Measurements from ENCODE around the gene STIL.
"Not testable (repeated sequence)": the region's sequence is repeated elsewhere in the genome, so short reads cannot be mapped to it uniquely, and the experiment has no call there.

Gene STIL

DNA sequence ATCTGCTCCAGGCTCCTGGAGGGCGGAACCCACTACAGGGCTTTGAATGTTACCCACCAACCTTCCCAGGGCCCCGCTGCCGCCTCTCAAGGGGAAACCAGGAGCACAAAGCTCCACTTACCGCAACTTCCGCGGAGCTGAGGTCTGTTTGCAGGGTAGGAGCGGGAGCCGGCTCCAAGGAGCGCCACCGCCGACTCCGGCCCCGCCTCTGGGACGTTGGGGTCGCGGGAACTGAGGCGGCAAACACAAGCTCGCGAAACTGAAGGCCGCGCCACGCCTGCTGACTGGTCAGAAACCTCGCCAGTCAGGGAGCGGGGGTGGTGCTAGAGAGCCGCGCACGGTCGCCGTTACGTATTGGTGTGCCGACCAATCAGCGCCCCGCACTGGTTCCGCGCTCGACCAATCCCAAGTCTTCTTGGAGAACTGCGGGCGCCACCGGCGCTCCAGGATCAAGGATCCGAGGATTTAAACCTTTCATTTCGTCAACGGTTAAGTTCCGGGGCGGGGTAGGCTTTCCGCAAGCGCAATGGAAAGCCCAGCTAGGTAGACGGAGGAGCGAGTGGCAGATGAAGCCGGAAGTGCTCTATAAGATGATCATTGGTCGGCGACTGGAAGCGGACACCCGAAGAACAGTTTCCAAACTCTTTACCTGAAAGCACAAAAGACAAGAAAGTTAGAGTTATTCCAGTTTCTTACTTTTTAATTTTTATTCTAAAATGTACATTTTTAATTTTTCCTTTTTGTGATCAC, at the start of gene STIL:
Gene STIL (minus strand): TSS at position 233 of the 750 bp plus-strand sequence. CDS start 3,828 bp downstream, outside the sequence.
- peak; percentile 88 to 99 (median 97) for DNase-seq

DNA sequence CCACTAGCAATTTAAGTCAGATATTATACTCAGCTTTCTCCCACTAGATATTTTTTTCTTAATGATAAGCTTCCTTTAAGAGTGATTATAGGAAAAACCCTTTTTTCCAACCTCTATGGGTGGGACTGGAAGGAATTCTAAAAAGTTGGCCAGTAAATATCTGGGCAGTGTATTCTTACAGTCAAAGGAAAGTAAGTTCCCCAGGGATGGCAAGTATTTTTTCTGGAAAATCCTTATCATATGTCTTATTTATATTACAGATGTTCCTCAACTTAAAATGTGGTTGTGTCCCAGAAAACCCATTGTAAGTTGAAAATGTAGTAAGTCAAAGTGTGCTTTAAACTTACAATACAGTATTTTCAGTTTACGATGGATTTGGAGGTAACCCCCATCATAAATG, 48.9 kb upstream of the STIL start:
- DNase-seq = no peak

DNA sequence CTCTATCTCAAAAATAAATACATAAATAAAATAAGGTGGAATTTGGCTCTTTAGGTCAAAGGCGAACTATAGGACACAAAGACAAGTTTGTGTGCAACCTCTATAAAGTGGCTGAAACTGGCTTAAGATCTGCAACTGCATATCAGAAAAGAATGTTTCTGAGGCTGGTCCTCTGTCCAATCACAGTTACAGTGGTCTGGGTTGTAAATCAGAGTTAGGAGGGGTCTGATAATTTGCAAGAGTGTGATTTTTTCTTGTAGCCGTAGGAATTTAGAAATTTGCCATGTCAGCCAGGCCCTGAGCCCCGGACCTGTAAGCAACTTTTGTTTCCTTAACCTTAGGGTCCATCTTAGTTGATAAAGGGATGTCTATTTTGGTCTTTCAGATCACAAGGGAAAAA, 47.4 kb upstream of the STIL start:
- DNase-seq = no peak

DNA sequence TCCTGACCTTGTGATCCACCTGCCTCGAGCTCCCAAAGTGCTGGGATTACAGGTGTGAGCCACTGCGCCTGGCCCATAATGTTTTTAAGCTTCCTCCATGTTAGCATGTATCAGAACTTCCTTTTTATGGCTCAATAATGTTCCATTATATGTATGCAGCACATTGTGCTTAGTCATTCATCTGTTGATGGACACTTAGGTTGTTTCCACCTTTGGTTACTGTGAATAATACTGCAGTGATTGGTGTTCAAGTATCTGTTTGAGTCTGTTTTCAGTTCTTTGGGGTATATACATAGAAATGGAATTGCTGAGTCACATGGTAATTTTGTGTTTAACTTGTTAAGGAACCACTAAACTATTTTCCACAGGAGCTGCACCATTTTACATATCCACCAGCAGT, 37.4 kb upstream of the STIL start:
- DNase-seq = no peak

DNA sequence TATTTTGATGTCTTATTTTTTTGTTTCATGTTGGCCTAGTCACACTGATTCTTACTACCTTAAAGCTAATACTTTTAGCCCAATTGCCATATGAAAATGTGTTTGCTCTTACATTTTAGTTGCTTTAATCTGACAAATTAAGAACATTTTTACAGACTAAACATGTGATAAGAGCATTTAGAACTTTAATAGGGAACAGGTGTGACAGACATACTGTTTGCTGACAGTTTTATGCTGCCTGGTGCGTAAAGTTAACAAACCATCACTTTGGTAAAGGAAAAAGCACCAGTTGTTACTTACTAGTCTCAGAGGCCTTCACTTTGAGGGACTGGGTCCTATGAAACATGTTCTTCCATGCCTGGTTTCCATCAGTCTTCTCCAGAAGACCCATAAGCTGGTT, 34.3 kb upstream of the STIL start:
- DNase-seq = no peak

DNA sequence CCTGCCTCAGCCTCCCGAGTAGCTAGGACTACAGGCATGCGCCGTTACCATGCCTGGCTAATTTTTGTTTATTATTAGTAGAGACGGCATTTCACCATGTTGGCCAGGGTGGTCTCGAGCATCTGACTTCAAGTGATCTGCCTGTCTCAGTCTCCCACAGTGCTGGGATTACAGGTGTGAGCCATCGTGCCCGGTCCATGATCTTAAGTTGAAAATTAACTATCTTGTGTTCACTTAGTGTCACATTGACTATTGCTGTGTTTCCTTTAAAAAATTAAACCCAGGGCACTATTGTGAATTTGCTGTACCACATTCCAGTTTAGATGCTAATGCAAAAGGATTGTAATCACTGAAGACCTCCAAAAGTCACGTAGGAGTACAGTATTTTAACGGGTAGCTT, 33.8 kb upstream of the STIL start:
- DNase-seq = no peak

DNA sequence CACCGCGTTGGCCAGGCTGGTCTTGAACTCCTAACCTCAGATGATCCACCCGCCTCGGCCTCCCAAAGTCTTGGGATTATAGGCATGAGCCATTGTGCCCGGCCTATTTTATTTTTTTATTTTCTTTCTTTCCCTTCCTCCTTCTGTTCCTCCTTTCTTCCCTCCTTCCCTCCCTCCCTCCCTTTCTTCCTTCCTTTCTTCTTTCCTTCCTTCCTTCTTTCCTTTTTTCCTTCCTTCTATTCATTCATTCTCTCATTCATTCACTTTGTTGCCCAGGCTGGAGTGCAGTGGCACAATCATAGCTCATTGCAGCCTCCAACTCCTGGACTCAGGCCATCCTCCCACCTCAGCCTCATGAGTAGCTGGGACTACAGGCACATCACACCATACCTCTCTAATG, 33.0 kb upstream of the STIL start:
- not testable (repeated sequence) for DNase-seq

DNA sequence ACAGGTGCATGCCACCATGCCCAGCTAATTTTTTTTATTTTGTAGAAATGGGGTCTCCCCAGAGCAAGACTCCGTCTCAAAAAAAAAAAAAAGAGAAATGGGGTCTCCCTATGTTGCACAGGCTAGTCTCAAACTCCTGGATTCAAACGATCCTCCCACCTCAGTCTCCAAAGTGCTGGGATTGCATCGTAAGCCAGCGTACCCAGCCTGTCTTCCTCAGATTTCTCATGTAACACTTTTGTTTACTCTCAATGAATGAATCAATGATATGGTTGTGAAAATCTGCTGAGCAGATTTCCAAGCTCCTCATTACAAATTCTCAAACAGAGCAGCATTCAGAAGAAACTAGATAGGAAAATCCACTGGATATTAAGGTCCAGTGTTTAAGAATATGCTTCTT, 26.3 kb upstream of the STIL start:
- DNase-seq = no peak

DNA sequence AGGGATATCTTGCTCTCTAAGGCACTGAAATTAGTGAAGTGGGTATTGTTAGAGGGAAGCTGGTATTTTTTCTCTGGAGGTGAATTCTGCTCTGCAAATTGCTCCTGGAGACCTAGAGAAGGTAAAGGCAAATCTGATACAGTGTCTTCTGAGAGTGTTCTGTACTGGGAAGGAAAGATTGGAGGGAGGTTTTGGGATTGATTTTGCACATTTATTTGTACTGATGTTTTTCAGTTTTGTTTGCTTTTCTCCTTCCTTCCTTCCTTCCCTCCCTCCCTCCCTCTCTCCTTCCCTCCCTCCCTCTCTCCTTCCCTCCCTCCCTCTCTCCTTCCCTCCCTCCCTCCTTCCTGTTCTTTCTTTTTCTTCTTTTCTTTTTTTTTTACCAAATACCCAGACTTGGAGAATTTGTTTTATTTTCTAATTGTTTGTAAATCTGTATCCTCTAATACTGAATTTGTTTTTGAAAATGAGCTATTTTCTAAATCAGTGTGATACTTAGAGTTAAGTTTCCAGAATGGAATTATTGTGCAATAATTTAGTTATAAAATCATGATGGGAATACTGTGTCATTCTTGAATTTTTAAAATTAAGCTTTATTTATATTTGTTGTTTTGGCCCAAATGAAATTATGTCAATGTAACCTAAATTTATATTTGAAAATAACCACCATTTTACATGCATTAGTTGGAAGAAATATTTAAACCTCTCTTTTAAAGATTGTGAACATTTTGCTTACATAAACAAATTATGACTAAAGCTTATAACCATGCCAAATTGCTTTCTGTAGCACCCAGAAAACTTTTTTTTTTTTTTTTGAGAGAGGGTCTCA, 24.5 kb upstream of the STIL start:
- no peak for DNase-seq

DNA sequence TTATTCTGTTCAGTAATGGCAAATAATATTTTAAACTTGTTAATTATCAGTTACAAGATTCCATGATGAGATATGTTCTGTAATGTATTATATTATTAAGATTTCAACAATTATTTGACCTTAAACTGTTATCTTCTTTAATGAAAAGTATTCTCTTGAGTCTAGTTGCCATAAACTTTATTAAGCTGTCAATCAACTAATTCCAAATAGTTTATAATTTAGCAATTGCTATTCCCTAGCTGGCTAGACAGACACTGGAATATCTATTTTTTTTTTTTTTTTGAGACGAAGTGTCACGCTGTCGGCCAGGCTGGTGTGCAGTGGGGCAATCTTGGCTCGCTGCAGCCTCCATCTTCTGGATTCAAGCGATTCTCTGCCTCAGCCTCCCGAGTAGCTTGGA, 23.4 kb upstream of the STIL start:
- no peak for DNase-seq

DNA sequence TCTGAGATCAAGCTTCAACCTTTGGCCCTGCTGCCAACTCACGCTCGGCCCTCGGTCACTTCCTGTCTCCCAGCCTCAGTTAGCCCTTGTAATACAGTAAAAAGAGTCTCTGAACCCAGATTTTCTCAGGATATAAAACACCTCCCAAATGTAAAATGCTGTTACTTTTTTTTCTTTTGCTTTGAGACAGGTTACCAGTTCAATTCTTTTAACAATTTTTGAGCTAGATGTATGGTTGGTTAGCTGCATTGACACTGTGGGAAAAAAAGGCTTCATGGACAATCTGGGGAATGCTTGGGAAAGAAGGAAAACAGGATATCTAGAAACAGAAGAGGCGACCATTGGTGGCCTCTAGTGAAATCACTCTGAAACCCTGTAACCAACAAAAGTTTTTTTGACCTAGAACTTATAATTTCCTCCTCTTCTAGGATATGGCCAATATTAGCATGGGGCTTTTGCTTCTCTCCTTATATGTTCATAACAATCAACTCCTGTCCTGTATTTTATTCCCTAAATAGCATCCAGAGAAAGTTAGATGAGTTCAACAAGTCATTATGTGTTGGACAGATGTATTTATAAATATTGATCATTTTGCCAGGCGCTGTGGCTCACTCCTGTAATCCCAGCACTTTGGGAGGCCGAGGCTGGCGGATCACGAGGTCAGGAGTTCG, 21.0 kb upstream of the STIL start:
- DNase-seq = no peak

DNA sequence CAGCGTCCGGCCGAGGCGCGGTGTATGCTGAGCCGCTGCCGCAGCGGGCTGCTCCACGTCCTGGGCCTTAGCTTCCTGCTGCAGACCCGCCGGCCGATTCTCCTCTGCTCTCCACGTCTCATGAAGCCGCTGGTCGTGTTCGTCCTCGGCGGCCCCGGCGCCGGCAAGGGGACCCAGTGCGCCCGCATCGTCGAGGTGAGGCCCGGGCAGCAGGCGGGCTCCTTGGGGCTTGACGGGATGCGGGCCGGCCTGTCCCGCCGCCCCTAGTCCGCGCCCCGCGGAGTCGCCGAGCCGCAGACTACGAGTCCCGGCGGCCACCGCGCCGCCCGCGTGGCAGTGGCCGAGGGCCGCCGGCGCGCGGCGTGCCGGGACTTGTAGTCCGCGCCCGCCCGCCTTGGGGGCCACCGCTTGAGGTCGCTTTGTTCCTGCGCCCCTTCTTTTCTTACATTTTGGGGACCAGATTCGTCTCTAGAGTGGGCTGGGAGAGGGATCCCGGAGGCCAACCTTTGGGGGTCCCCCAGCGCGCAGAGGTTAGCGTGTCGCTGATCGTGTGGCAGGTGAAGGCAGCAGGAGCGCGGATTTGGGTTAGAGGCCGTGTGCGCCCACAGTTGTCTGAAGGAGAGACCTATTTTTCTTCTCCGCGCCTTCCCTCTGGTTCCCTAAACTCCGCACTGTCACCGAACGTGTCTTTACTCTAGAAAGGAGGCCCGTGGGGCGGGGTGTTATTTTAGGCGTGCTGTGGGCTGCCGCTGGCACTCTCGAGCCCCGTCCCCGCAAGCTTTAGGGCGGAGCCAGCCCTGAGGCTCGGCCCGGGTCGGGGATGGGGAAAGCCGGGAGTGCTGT, 20.2 kb upstream of the STIL start:
- DNase-seq = peak in 57 of 58 donors; percentile 34 to 88 (median 75)

DNA sequence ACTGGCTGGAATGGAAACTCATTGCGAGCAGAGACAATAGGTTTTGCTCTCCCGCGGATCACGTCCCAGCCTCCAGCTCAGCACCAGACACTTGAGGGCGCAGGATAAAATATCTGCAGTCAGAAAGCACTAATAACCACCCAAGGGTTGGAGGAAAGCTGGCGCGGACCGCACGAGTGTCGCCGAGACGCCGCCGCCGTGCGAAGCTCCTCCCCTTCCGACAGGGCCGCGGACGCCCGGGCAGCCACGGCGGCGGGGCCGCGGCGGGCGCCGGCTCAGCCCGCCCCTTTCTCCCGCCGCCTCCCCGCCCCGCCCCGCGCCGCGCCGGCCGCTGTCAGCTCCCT, 19.6 kb upstream of the STIL start, which contains the start of gene CMPK1:
Gene CMPK1 (plus strand): TSS at position 213 of the 344 bp plus-strand sequence. CDS start 156 bp downstream, outside the sequence.
- DNase-seq = peak in 56 of 58 donors; percentile 18 to 88 (median 72)

DNA sequence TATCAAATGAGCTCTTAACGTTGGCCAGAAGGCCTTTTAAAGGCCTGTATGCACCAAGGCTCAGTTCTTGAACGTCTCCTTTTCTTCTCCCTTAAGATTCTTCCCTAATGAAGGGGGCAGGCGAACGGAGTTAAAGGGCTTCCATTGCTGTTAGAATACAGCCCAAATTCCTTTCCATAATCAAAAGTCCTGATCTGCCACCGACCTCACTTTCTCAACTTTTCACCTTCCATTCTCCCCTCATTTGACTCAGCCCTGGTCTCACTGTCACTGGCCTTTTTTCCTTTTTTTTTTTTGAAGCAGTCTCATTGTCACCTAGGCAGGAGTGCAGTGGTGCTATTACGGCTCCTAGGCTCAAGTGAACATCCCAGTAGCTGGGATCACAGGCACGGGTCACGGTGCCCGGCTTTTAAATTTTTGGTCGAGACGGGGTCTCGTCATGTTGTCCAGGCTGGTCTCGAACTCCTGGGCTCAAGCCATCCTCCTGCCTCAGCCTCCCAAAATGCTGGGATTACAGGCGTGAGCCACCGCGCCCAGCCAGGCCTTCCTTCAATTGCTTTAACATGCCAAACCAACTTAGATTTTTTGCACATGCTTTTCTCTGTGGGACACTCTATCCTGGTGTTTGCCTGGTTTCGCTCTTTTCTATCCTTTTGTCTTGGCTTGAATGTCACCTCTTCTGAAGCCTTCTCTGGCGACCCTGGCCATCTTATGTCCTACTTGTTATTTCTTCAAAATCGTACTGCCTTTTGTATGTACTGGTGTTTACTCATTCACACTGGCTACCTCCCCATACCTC, 19.0 kb upstream of the STIL start:
- DNase-seq = peak in 2 of 58 donors; percentile 8 to 20

DNA sequence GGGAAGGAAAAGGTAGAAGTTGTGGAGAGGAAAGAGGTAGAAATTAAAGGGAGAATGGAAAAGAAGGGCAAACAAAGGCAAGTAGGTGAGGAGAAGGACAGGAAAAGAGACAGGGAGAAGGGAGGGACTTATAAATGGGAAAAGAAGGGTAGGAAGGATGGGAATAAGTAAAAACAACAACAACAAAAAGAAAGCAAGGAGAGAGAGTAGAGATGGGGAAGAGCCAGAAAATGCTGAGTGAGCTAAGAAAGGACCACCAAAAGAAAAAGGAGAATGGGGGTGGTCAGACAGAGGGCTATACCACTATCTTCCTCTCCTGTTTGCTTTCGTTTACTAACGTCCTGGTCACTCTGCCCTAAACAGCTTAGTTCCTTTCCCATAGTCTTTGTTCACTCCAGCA, 17.9 kb upstream of the STIL start:
- DNase-seq = no peak

DNA sequence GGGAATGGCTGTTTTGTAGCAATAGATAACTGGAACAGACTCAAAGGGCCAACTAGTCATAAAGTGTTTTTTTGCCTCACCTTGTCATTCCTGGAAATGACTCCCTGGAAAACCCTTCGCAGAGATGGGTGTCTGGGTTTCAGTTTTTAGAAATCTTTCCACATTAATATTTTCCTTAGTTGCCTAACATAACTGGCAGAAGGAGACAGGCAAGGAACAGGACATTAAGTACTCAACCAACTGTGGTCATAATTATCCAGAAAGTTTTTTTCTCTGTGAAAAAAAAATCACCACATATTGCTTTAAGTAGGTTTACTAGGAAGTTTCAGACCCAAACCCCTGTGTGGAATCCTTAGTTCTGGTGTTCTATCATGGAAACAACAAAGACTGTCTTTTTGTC, 16.3 kb upstream of the STIL start:
- no peak for DNase-seq

DNA sequence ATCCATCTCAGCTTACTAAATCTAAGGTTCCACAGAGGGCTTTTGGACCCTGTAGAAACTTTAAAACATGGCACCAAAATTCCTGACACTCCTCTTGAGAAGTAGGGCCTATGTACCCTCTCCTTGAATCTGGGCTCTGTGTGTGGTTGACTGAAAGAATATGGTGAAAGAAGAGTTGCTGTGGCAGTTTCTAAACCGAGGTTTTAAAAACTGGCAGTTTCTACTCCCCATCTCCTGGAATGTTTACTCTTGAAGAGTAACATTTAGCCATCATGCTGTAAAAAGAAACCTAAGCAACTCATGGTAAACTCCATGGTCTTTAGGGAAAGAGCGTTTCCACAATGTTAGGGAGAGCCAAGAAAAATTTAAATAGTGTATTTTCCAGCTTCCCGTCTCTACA, 15.0 kb upstream of the STIL start:
- DNase-seq = no peak

DNA sequence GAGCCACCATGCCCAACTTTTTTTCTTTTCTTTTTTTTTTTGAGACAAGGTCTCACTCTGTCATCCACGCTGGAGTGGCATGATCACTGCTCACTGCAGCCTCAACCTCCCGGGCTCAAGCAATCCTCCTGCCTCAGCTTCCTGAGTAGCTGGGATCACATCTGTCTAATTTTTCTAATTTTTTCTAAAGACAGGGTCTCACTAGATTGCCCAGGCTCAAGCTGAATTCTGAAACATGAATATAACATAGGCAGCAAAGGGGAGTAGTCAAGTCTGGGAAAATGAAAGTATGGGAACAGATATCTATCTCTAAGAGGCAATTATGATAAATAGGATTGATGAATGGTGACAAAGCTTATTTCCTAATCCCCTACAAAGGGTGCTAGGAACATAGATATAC, 12.3 kb upstream of the STIL start:
- no peak for DNase-seq

DNA sequence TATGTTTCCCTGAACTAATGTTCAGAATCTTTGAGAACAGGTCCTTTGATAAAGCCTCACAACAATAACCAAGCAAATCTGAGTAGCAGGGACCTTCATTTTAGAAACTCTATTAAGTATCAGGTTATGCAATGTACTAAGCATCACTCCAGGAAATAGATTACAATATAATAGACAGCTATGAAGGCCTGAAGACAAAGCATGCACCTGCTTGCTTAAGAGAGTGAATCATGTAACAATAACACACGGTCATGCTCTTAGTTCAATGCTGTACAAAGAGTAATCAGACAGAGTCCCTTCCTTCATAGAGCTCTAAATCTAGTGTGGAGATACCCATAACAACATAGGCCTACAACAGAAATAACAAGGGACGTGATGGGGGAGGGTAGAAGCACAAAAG, 11.6 kb upstream of the STIL start:
- DNase-seq = no peak

DNA sequence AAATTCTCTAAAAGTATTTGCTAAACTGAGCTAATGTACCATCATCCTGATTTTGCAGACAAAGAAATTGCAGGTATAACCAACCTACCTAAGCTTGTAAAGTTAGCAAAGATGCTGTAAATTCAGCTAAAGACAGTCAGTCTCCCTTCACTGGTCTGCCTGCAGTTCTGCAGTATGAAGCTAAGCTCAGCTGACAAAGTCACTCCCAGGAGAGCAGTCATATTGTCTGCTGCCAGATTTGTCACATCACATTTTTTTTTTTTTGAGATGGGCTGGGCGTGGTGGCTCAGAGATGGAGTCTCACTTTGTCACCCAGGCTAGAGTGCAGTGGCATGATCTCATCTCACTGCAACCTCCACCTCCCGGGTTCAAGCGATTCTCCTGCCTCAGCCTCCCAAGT, 10.7 kb upstream of the STIL start:
- DNase-seq = no peak

Measured in anterior cingulate cortex (tissue), 58 donors.